Type B pancreatic cell (in vitro differentiated cells): ENCODE measurements around the gene ABHD2. TPM values are rescaled to one million over a fixed set of nuclear protein-coding genes. Genes with fewer than 3 reads are reported as not detected.
"Not testable (repeated sequence)": the region's sequence is repeated elsewhere in the genome, so short reads cannot be mapped to it uniquely, and the experiment has no call there.

Experiments
- DNase-seq: peaks from one replicate; pipeline ENCODE4 v3.0.0; 2021; ENCODE audit warnings: mixed read lengths; ENCODE audit not compliant: unreplicated experiment; ENCODE audit errors: extremely low spot score
- H3K27ac Mint-ChIP-seq: 2 replicates; pipeline ENCODE4 v1.8.0; 2021; ENCODE audit warnings: mild to moderate bottlenecking, mixed read lengths
- H3K27me3 Mint-ChIP-seq: 2 replicates; pipeline ENCODE4 v1.8.0; 2021; ENCODE audit warnings: mixed read lengths
- H3K36me3 Mint-ChIP-seq: 2 replicates; pipeline ENCODE4 v1.8.0; 2021; ENCODE audit warnings: mixed read lengths
- H3K4me1 Mint-ChIP-seq: one replicate; pipeline ENCODE4 v1.8.0; 2021; ENCODE audit warnings: mixed read lengths; ENCODE audit not compliant: unreplicated experiment
- H3K4me3 Mint-ChIP-seq: 2 replicates; pipeline ENCODE4 v1.8.0; 2021; ENCODE audit warnings: mild to moderate bottlenecking, mixed read lengths
- H3K9me3 Mint-ChIP-seq: 2 replicates; pipeline ENCODE4 v1.8.0; 2021; ENCODE audit warnings: mixed read lengths
- CTCF ChIP-seq: fragments of 200-600 bp; sonication (generic); conservative IDR thresholded peaks from 2 replicates; pipeline ENCODE4 v1.5.0; 2021; ENCODE audit warnings: antibody characterized with exemption, mild to moderate bottlenecking
- total RNA-seq: library from RNA; stranded (reverse); gene quantifications from 2 replicates; pipeline ENCODE4 v1.2.1, GENCODE V29; 2021; ENCODE audit warnings: low replicate concordance

ABHD2 gene
- total RNA-seq, 1 donor from 2014 or later = 55.4 TPM

- H3K27me3 Mint-ChIP-seq = peaks cover 9% of the 10 kb centered on the region
- H3K9me3 Mint-ChIP-seq = no peaks in the 10 kb centered on the region
- H3K27ac Mint-ChIP-seq = no peak overlapping the region
- H3K4me3 Mint-ChIP-seq = no peak overlapping the region
- no peaks in the 10 kb centered on the region for H3K36me3 Mint-ChIP-seq
- H3K4me1 Mint-ChIP-seq = no peaks in the 10 kb centered on the region
- TF ChIP-seq CTCF = no peak
- no peak for DNase-seq
Observed at GRCh38 chr15:89225588-89225987, 137.3 kb downstream of the ABHD2 start.

GRCh38 chr15:89226359-89227221 lies 138.3 kb downstream of the ABHD2 start:
- no peak overlapping the region for H3K27ac Mint-ChIP-seq
- peaks cover 10% of the 10 kb centered on the region for H3K27me3 Mint-ChIP-seq
- TF ChIP-seq CTCF = no peak
- H3K9me3 Mint-ChIP-seq = no peaks in the 10 kb centered on the region
- no peaks in the 10 kb centered on the region for H3K4me1 Mint-ChIP-seq
- peak; percentile 44 for DNase-seq
- H3K4me3 Mint-ChIP-seq = no peak overlapping the region
- H3K36me3 Mint-ChIP-seq = no peaks in the 10 kb centered on the region

GRCh38 chr15:89227425-89227824 lies 139.2 kb downstream of the ABHD2 start:
- Mint-ChIP-seq H3K4me3 (no peak overlapping the region), H3K4me1 (no peaks in the 10 kb centered on the region), H3K9me3 (peaks cover 4% of the 10 kb centered on the region), H3K36me3 (no peaks in the 10 kb centered on the region), H3K27me3 (peaks cover 14% of the 10 kb centered on the region), H3K27ac (no peak overlapping the region)
- DNase-seq = no peak
- no peak for TF ChIP-seq CTCF

GRCh38 chr15:89230277-89230676 lies 142.0 kb downstream of the ABHD2 start:
- no peaks in the 10 kb centered on the region for H3K4me1 Mint-ChIP-seq

GRCh38 chr15:89231832-89232231 lies 143.6 kb downstream of the ABHD2 start:
- DNase-seq = no peak
- no peak for TF ChIP-seq CTCF
- peaks cover 4% of the 10 kb centered on the region for H3K9me3 Mint-ChIP-seq
- H3K27ac Mint-ChIP-seq = no peak overlapping the region
- H3K4me3 Mint-ChIP-seq = no peak overlapping the region
- no peaks in the 10 kb centered on the region for H3K4me1 Mint-ChIP-seq
- peaks cover 26% of the 10 kb centered on the region for H3K27me3 Mint-ChIP-seq
- no peaks in the 10 kb centered on the region for H3K36me3 Mint-ChIP-seq

More at GRCh38 chr15:89230277-89230676, 142.0 kb downstream of the ABHD2 start:
- Mint-ChIP-seq H3K36me3 (no peaks in the 10 kb centered on the region), H3K27me3 (peaks cover 24% of the 10 kb centered on the region), H3K27ac (no peak overlapping the region), H3K4me3 (no peak overlapping the region), H3K9me3 (peaks cover 4% of the 10 kb centered on the region)
- no peak for TF ChIP-seq CTCF
- DNase-seq = no peak

- DNase-seq, H3K4me3 Mint-ChIP-seq, H3K36me3 Mint-ChIP-seq, H3K27ac Mint-ChIP-seq, H3K4me1 Mint-ChIP-seq, H3K9me3 Mint-ChIP-seq: not testable (repeated sequence)
- peaks cover 10% of the 10 kb centered on the region for H3K27me3 Mint-ChIP-seq
Observed at GRCh38 chr15:89239883-89240810, 151.9 kb downstream of the ABHD2 start.
